Lower leg skin (tissue), 4 donors: ENCODE data around the gene SCYGR3. TPM values are rescaled to one million over a fixed set of nuclear protein-coding genes. Genes with fewer than 3 reads are reported as not detected.

ENCODE experiments used
- DNase-seq, 2 donors: peaks; one replicate each; pipeline ENCODE4 v3.0.0-alpha.2; 2019; ENCODE audit warnings: low spot score in 2 of 2
- H3K4me3 ChIP-seq: fragments of 200-600 bp; sonication (generic); 2 replicates; pipeline ENCODE4 v1.5.1; 2017; ENCODE audit warnings: mild to moderate bottlenecking, low read depth; ENCODE audit not compliant: poor library complexity, severe bottlenecking
- POLR2A ChIP-seq, 2 donors: fragments of 450-650 bp; IDR thresholded peaks; one replicate each; pipeline ENCODE4 v1.6.1; 2016 to 2017; ENCODE audit warnings: antibody characterized with exemption in 2 of 2, mild to moderate bottlenecking in 1 of 2, moderate library complexity in 1 of 2
- WGBS, 2 donors: methylation state at CpG; one replicate each; pipeline ENCODE4 v1.1.5; 2018; 5-methylcytosine and 5-hydroxymethylcytosine counted together
- intact Hi-C: fragments of 100-400 bp; cut with DNase I; formaldehyde crosslinking; loops from one replicate; pipeline ENCODE4 v1.15.0; 2023; ENCODE audit warnings: low total_unique reads
- total RNA-seq, 4 donors: library from RNA; depleted of rRNA; stranded (reverse); fragments of >200 nt; gene quantifications; one replicate each; pipeline ENCODE4 v1.1.0, GENCODE V29; 2016
- TF ChIP-seq, protein P1 (sequence below), 3 donors: fragments of 450-650 bp; IDR thresholded peaks; one replicate each; pipeline ENCODE4 v1.5.1; 2016; ENCODE audit warnings: antibody characterized with exemption in 3 of 3, mild to moderate bottlenecking in 3 of 3, moderate library complexity in 2 of 3

SCYGR3 gene
- total RNA-seq, 4 donors from 2014 or later: 5.7 TPM; not detected in 3

DNA sequence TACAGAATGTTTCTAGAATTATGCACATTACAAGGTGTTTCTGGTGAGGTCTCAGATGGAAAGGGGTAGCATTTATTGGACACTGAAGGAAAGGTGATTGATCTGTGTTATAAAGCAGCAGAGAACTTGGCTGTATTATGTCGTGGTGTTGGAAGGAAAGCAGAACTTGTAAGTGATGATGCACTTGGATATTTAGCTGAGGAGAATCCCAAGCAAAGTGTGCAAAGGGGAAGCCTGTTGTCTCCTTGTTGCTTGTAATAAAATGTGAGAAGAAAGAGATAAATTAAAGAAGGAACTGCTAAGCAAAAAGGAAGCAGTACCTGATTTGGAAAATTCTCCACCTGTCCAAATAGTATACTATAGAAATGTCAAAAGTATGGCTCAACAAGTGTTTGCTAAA is 39.8 kb upstream of the SCYGR3 start:
- intact Hi-C loops: no loop called here
- WGBS, 2 donors: 67 to 70% methylated on average over 1 of the region's 1 CpG
- no peak for DNase-seq
- TF ChIP-seq POLR2A (IDR thresholded peaks at IDR 0.05): no peak
- TF ChIP-seq, protein P1, sequence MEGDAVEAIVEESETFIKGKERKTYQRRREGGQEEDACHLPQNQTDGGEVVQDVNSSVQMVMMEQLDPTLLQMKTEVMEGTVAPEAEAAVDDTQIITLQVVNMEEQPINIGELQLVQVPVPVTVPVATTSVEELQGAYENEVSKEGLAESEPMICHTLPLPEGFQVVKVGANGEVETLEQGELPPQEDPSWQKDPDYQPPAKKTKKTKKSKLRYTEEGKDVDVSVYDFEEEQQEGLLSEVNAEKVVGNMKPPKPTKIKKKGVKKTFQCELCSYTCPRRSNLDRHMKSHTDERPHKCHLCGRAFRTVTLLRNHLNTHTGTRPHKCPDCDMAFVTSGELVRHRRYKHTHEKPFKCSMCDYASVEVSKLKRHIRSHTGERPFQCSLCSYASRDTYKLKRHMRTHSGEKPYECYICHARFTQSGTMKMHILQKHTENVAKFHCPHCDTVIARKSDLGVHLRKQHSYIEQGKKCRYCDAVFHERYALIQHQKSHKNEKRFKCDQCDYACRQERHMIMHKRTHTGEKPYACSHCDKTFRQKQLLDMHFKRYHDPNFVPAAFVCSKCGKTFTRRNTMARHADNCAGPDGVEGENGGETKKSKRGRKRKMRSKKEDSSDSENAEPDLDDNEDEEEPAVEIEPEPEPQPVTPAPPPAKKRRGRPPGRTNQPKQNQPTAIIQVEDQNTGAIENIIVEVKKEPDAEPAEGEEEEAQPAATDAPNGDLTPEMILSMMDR (IDR thresholded peaks at IDR 0.05): no peak
- H3K4me3 ChIP-seq: no peak overlapping the region

DNA sequence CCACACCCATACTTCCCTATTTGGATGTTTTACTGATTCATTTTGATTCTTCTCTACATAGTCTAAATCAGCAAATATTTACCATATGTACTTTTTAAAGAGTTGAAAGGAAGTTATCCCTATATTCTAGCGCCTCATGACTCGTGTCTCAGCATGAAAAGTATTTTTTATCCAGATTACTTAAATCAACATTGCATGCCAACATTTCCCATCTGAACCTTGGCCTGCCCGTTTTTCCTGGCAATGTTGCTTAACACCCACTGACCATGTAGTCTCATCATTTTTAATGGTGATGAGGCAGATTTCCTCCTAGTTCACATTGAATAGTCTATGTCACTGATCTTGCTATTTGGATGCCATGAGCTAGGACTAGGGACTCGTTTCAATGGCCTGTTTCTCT is 38.8 kb upstream of the SCYGR3 start:
- no peak for DNase-seq
- no peak for TF ChIP-seq POLR2A (IDR thresholded peaks at IDR 0.05)
- TF ChIP-seq, protein P1 (IDR thresholded peaks at IDR 0.05): no peak
- 13 to 22% methylated on average over 4 of the region's 4 CpGs for WGBS, 2 donors
- intact Hi-C loops: no loop called here
- H3K4me3 ChIP-seq: no peak overlapping the region

DNA sequence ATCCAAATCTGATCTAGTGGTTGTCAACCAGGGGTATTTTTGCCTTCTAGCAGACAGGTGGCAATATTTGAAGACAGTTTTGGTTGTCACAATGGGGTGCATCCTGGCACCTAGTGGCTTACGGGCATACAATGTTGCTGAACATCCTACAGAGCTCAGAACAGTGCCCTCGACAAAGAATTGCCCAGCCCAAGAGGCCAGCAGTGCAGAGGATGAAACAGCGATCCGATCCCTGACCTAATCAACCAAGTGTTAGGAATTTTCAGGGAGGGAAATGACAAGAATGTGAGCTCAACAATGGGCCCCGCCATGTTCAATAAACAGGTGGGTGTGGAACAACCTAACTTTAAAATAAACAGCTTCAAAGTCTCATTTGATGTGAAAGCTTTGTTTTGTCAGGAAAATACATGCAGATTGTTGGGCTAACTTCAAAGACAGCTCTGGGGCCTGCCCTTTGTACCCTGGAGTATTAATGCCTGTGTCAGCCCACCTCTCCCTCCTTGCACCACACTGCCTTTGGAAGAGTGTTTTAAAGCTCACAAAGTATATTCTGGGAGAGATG is 29.4 kb upstream of the SCYGR3 start:
- no peak for DNase-seq
- 81 to 88% methylated on average over 5 of the region's 5 CpGs for WGBS, 2 donors
- no peak for TF ChIP-seq POLR2A (IDR thresholded peaks at IDR 0.05)
- TF ChIP-seq, protein P1 (IDR thresholded peaks at IDR 0.05): no peak

DNA sequence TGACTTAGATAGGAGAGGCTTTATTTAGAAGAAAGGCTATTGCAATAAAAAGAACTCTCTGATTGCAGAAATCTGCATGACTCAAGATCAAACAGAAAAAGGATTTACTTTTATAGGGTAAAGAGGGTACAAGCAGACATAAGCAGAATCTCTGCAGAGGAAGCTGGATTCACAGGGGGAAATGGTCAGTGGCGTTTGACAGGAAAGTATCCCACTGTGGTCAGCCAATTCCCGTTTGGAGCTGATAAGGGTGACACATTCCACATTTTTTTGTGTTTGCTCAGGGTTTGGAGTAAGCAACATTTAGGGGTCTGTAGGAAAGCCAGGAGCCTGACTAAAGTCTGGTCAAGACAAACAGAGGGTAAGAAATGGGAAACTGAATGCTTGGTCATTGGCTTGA is 28.0 kb upstream of the SCYGR3 start:
- 34 to 40% methylated on average over 2 of the region's 2 CpGs for WGBS, 2 donors
- intact Hi-C loops: no loop called here
- no peak overlapping the region for H3K4me3 ChIP-seq
- no peak for TF ChIP-seq POLR2A (IDR thresholded peaks at IDR 0.05)
- TF ChIP-seq, protein P1 (IDR thresholded peaks at IDR 0.05): no peak
- no peak for DNase-seq

More for the DNA sequence above, 29.4 kb upstream of the SCYGR3 start:
- intact Hi-C loops: no loop called here
- H3K4me3 ChIP-seq: no peak overlapping the region

DNA sequence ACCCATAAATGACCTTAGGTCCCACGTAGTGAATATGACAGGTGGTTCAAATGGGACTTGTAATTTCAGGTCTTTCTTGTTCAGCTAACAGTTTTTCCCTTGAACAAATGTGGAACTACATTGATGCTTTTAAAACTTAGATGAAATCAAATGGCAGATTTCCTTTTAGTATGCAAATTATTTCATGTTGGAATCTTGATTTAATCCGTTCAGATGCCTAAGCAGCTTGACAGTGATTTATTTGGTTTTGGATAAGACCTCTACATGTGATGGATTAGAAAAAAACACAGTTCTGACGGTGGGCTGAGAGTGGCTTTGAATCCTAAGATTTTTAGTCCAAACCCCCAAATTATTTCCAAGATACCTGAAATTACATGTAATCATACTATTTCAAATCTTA is 19.6 kb upstream of the SCYGR3 start:
- intact Hi-C loops: no loop called here
- WGBS, 2 donors: 41 to 57% methylated on average over 3 of the region's 3 CpGs
- no peak for DNase-seq
- no peak overlapping the region for H3K4me3 ChIP-seq
- TF ChIP-seq, protein P1 (IDR thresholded peaks at IDR 0.05): no peak
- no peak for TF ChIP-seq POLR2A (IDR thresholded peaks at IDR 0.05)

DNA sequence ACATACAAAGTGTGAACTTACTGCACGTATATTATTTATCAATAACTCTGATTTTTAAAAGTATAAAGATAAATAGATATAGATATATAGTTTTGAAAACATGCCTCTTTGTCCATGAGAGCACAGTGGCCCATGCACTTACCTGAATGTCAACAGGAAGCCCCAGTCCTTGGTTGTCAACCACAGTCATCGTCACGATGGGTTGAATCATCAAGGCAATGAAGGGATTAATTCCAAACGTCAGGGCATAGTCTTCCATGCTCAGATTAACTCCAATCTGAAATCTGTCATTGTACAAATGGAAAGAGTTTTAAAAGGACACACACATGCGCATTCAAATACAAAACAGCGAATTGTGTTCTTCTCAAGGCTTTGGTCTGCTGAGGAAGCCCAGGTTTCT is 18.2 kb upstream of the SCYGR3 start:
- intact Hi-C loops: no loop called here

More for the DNA sequence above, 18.2 kb upstream of the SCYGR3 start:
- no peak for DNase-seq
- TF ChIP-seq, protein P1 (IDR thresholded peaks at IDR 0.05): no peak
- no peak for TF ChIP-seq POLR2A (IDR thresholded peaks at IDR 0.05)
- H3K4me3 ChIP-seq: no peak overlapping the region
- WGBS, 2 donors: 84 to 87% methylated on average over 6 of the region's 6 CpGs
